Measurements from ENCODE around the gene CCDC148. TPM values are rescaled to one million over a fixed set of nuclear protein-coding genes. Genes with fewer than 3 reads are reported as not detected.

The CCDC148 gene
- total RNA-seq, 1 experiment from 2014 or later = 2.1 TPM

DNA sequence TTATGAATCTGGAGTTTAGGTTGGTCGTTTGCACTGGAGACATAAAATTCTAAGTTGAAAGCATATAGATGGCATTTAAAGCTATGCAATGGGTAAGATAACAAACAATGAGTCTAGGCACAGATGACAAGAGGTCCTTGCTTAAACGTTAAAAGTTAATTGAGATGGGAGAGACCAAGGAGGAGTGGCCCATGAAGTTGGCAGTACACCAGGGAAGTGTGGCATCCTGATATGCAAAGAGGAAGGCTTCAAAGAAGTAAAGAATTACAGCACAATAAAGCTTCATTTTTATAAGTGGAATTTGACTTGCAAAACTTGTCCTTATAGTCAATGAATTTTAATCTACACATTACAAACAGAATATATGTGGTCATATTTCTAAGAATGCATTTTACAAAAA is 331.7 kb downstream of the CCDC148 start:
- ATAC-seq (no peak), DNase-seq (ENCODE audit: low spot score) (no peak)
- H3K4me1 Mint-ChIP-seq = peaks cover 63% of the 10 kb centered on the region
- H3K9me3 Mint-ChIP-seq = no peaks in the 10 kb centered on the region
- H3K27ac Mint-ChIP-seq = no peak overlapping the region
- POLR2A ChIA-PET = no interaction called here
- no peaks in the 10 kb centered on the region for H3K36me3 Mint-ChIP-seq
- TF ChIP-seq PRRX2 (CRISPR knock-in tag; IDR thresholded peaks at IDR 0.05) (no peak), ZNF219 (CRISPR knock-in tag; IDR thresholded peaks at IDR 0.05; ENCODE audit: borderline replicate concordance) (no peak), OVOL2 (CRISPR knock-in tag; IDR thresholded peaks at IDR 0.05; ENCODE audit: borderline replicate concordance) (no peak), JUN (CRISPR knock-in tag; IDR thresholded peaks at IDR 0.05) (no peak), USF2 (CRISPR knock-in tag; IDR thresholded peaks at IDR 0.05) (no peak), ZBTB43 (CRISPR knock-in tag; IDR thresholded peaks at IDR 0.05) (no peak)
- CTCF ChIA-PET = no interaction called here
- H3K27me3 Mint-ChIP-seq (ENCODE audit: low read depth) = peaks cover 15% of the 10 kb centered on the region
- H3K4me3 Mint-ChIP-seq = no peak overlapping the region

Other genes with a start within 250 kb of the CCDC148 start
- 66.3 to 78.9 TPM (median 69.3 TPM) in 3 replicates for gene PKP4, start 199 bp upstream of the CCDC148 start, total RNA-seq (2021)